ENCODE data around the gene C2orf49. TPM values are rescaled to one million over a fixed set of nuclear protein-coding genes. Genes with fewer than 3 reads are reported as not detected.

The C2orf49 gene
- total RNA-seq, 1 donor from 2014 or later, result 15.8 TPM

DNA sequence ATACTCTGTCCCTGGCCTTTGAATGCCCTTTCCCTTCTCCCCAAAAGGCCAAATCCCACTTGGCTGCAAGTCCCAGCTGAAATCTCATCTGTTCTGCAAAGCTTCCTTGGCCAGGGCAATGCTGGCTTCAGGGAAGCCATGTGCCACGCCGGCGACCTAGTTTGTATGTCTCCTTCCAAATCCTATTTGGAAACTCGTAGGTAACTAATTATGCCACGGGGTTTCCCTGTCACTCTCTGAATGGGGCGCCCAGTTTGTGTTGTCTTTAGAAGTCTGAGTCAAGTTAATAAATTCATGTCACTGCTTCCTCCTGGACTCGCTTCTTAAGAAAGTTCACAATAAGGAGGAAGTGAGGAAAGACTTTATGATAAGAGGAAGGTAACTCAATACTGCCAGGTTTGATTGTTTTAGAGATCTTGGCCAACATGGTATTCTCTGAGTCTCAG lies 42.4 kb downstream of the C2orf49 start:
- no peak for DNase-seq (ENCODE audit: low spot score)

DNA sequence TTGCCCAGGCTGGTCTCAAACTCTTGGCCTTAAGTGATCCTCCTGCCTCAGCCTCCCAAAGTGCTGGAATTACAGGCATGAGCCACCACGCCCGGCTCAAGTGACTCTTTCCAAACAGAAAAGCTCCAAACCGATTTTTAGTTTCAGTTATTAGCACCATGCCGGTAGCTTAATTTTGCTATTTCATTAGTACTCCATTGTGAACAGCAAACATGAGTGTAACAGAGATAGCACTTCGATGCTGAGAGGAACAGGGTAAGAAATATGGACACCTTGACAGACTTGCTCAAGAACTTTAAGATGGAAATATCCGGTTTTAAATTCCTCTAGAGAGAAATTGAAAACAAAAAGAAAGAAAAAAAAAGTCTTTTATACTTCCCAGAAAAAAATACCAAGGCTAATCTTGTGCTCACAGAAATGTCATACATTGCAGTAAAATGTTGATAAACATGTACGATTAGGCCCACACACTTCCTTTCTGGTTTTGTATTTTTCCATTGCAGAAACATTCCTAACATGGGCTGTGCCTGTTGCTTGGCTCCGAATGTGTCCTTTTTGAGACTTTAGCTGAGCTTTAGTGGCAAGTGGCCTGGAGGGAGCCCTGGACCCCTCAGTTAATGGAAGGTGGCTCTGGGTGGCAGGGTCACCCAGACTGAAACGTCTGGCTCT lies 43.2 kb downstream of the C2orf49 start:
- no peak overlapping the region for H3K4me3 Mint-ChIP-seq (ENCODE audit: unreplicated experiment)
- peaks cover 2% of the 10 kb centered on the region for H3K27me3 Mint-ChIP-seq (ENCODE audit: unreplicated experiment)
- TF ChIP-seq, protein P1, sequence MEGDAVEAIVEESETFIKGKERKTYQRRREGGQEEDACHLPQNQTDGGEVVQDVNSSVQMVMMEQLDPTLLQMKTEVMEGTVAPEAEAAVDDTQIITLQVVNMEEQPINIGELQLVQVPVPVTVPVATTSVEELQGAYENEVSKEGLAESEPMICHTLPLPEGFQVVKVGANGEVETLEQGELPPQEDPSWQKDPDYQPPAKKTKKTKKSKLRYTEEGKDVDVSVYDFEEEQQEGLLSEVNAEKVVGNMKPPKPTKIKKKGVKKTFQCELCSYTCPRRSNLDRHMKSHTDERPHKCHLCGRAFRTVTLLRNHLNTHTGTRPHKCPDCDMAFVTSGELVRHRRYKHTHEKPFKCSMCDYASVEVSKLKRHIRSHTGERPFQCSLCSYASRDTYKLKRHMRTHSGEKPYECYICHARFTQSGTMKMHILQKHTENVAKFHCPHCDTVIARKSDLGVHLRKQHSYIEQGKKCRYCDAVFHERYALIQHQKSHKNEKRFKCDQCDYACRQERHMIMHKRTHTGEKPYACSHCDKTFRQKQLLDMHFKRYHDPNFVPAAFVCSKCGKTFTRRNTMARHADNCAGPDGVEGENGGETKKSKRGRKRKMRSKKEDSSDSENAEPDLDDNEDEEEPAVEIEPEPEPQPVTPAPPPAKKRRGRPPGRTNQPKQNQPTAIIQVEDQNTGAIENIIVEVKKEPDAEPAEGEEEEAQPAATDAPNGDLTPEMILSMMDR (IDR thresholded peaks at IDR 0.05; ENCODE audit: unreplicated experiment), result no peak
- no peaks in the 10 kb centered on the region for H3K9me3 Mint-ChIP-seq (ENCODE audit: unreplicated experiment)
- DNase-seq (ENCODE audit: low spot score), result no peak
- peaks cover 9% of the 10 kb centered on the region for H3K36me3 Mint-ChIP-seq (ENCODE audit: low read depth, unreplicated experiment)
- no peak overlapping the region for H3K27ac Mint-ChIP-seq (ENCODE audit: unreplicated experiment)
- peaks cover 9% of the 10 kb centered on the region for H3K4me1 Mint-ChIP-seq (ENCODE audit: unreplicated experiment)

More for the DNA sequence above, 42.4 kb downstream of the C2orf49 start:
- Mint-ChIP-seq H3K4me1 (ENCODE audit: unreplicated experiment) (peaks cover 9% of the 10 kb centered on the region), H3K9me3 (ENCODE audit: unreplicated experiment) (no peaks in the 10 kb centered on the region), H3K27ac (ENCODE audit: unreplicated experiment) (no peak overlapping the region), H3K4me3 (ENCODE audit: unreplicated experiment) (no peak overlapping the region), H3K27me3 (ENCODE audit: unreplicated experiment) (peaks cover 2% of the 10 kb centered on the region), H3K36me3 (ENCODE audit: low read depth, unreplicated experiment) (peaks cover 5% of the 10 kb centered on the region)
- TF ChIP-seq, protein P1 (IDR thresholded peaks at IDR 0.05; ENCODE audit: unreplicated experiment), result no peak

DNA sequence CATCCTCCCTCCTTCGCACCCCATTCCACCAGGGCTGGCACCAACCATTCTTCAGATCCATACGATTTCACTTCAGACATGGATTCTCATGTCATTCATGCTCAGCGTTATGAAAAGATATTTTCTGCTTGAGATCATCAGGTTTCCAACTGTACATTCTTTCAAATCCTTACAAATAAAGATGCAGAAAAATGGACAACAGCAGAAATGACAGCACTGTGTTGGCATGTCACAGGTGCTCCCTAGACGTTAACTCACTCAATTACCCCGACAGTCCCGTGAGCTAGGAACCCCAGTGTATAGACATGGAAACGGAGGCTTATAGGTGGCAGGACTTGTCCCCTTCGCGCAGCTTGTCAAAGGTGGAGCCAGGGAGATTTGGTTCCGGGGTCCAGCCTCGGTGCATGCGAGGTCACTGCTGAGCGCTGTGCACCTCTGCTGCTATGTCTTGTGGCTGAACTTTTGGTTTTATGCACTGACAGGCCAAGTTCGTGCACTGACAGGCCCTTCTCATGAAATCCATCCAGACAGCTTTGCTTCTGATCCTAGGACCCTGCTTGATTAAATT lies 43.8 kb downstream of the C2orf49 start:
- peaks cover 12% of the 10 kb centered on the region for H3K36me3 Mint-ChIP-seq (ENCODE audit: low read depth, unreplicated experiment)
- no peaks in the 10 kb centered on the region for H3K9me3 Mint-ChIP-seq (ENCODE audit: unreplicated experiment)
- H3K27me3 Mint-ChIP-seq (ENCODE audit: unreplicated experiment), result peaks cover 2% of the 10 kb centered on the region
- TF ChIP-seq, protein P1 (IDR thresholded peaks at IDR 0.05; ENCODE audit: unreplicated experiment), result no peak
- no peak overlapping the region for H3K4me3 Mint-ChIP-seq (ENCODE audit: unreplicated experiment)
- no peak for DNase-seq (ENCODE audit: low spot score)
- H3K4me1 Mint-ChIP-seq (ENCODE audit: unreplicated experiment), result peaks cover 9% of the 10 kb centered on the region
- peak overlapping the region; percentile 63 for H3K27ac Mint-ChIP-seq (ENCODE audit: unreplicated experiment)

GRCh38 chr2:105382177-105382576 lies 44.8 kb downstream of the C2orf49 start:
- Mint-ChIP-seq H3K36me3 (ENCODE audit: low read depth, unreplicated experiment) (peaks cover 12% of the 10 kb centered on the region), H3K9me3 (ENCODE audit: unreplicated experiment) (no peaks in the 10 kb centered on the region), H3K4me3 (ENCODE audit: unreplicated experiment) (no peak overlapping the region), H3K27me3 (ENCODE audit: unreplicated experiment) (peaks cover 2% of the 10 kb centered on the region), H3K27ac (ENCODE audit: unreplicated experiment) (no peak overlapping the region), H3K4me1 (ENCODE audit: unreplicated experiment) (peaks cover 9% of the 10 kb centered on the region)
- no peak for DNase-seq (ENCODE audit: low spot score)
- TF ChIP-seq, protein P1 (IDR thresholded peaks at IDR 0.05; ENCODE audit: unreplicated experiment), result no peak
